Central memory CD4-positive, alpha-beta T cell (primary cell): Measurements from ENCODE around the gene PXYLP1.
"Not testable (repeated sequence)": the region's sequence is repeated elsewhere in the genome, so short reads cannot be mapped to it uniquely, and the experiment has no call there.

ENCODE experiments used
- DNase-seq: peaks from one replicate; pipeline ENCODE4 v3.0.0; 2022

Gene PXYLP1

GRCh38 chr3:141274411-141275031 lies 42.9 kb downstream of the PXYLP1 start:
- DNase-seq, result no peak

GRCh38 chr3:141275032-141275422 lies 43.4 kb downstream of the PXYLP1 start:
- no peak for DNase-seq

GRCh38 chr3:141275511-141275910 lies 43.9 kb downstream of the PXYLP1 start:
- no peak for DNase-seq

- DNase-seq, result no peak
Measured at GRCh38 chr3:141275973-141276372, 44.3 kb downstream of the PXYLP1 start.

- DNase-seq, result no peak
Measured at GRCh38 chr3:141276398-141276797, 44.8 kb downstream of the PXYLP1 start.

GRCh38 chr3:141277451-141277850 lies 45.8 kb downstream of the PXYLP1 start:
- no peak for DNase-seq

GRCh38 chr3:141278196-141279076 lies 46.8 kb downstream of the PXYLP1 start:
- no peak for DNase-seq

GRCh38 chr3:141279077-141279967 lies 47.7 kb downstream of the PXYLP1 start:
- DNase-seq, result peak; percentile 10

- DNase-seq, result no peak
Measured at GRCh38 chr3:141280086-141280485, 48.5 kb downstream of the PXYLP1 start.

- DNase-seq, result no peak
Measured at GRCh38 chr3:141280690-141281089, 49.1 kb downstream of the PXYLP1 start.

- DNase-seq, result no peak
Measured at GRCh38 chr3:141285570-141285969, 53.9 kb downstream of the PXYLP1 start.

GRCh38 chr3:141286856-141287255 lies 55.2 kb downstream of the PXYLP1 start:
- DNase-seq, result no peak

GRCh38 chr3:141287326-141287725 lies 55.7 kb downstream of the PXYLP1 start:
- no peak for DNase-seq

- no peak for DNase-seq
Measured at GRCh38 chr3:141288336-141288990, 56.8 kb downstream of the PXYLP1 start.

GRCh38 chr3:141289228-141289772 lies 57.7 kb downstream of the PXYLP1 start:
- DNase-seq, result no peak

- DNase-seq, result no peak
Measured at GRCh38 chr3:141291559-141292355, 60.1 kb downstream of the PXYLP1 start.

- no peak for DNase-seq
Measured at GRCh38 chr3:141292356-141293058, 60.9 kb downstream of the PXYLP1 start.

GRCh38 chr3:141294301-141294700 lies 62.7 kb downstream of the PXYLP1 start:
- DNase-seq, result no peak

GRCh38 chr3:141294848-141295247 lies 63.2 kb downstream of the PXYLP1 start:
- DNase-seq, result no peak

GRCh38 chr3:141300426-141300825 lies 68.8 kb downstream of the PXYLP1 start:
- not testable (repeated sequence) for DNase-seq
